NB4 (cell line): ENCODE results near the gene MAMDC4.

ENCODE experiments used
- CTCF ChIP-seq: IDR thresholded peaks from one replicate; pipeline ENCODE4 v1.5.1; 2012; ENCODE audit warnings: low read depth, low read length
- MAX ChIP-seq: IDR thresholded peaks from 2 replicates; pipeline ENCODE4 v1.6.1; 2011; ENCODE audit warnings: low read depth, low read length

GRCh38 chr9:136899196-136899595 is 47.0 kb downstream of the MAMDC4 start:
- TF ChIP-seq CTCF: no peak
- no peak for TF ChIP-seq MAX
